K562 (cell line): ENCODE results near the gene SLC8A1. TPM values are rescaled to one million over a fixed set of nuclear protein-coding genes. Genes with fewer than 3 reads are reported as not detected.
A peak's percentile ranks its signal among the peaks of the same experiment; 100 is the strongest.

Source experiments
- ATAC-seq: fragments of 200-7000 bp; cut with Tn5 transposase; 3 replicates; pipeline ENCODE4 v1.9.1; 2020; ENCODE audit warnings: moderate library complexity
- BruUV-seq: library from RNA; stranded (reverse); fragments of 400-500 nt; replicated peaks from 2 replicates; lab custom pipeline; 2021; lab: Mats Ljungman, UMichigan
- CTCF ChIA-PET: fragments of 300-600 bp; formaldehyde crosslinking; extraction: SDS; loops from one replicate; lab custom pipeline; 2021; ENCODE audit warnings: low intra/inter-chr PET ratio; lab: Yijun Ruan, JAX
- POLR2A ChIA-PET: fragments of 300-600, 350-650 bp; sonication (Branson Sonifier 250); formaldehyde crosslinking; extraction: SDS; loops from one replicate; lab custom pipeline; 2021; ENCODE audit warnings: antibody characterized with exemption, inconsistent platforms; lab: Yijun Ruan, JAX
- DNase-seq, 4 experiments: peaks; one replicate each; pipeline versions ENCODE4 v3.0.0 to v3.0.0-alpha.2; 2011 to 2018; ENCODE audit warnings: low spot score in 3 of 4, mixed read lengths in 3 of 4; ENCODE audit errors: extremely low read depth in 1 of 4
- FAIRE-seq: peaks from 2 replicates; lab custom pipeline; 2011; peaks lifted over from hg19 to GRCh38; lab: Jason Lieb, UNC
- H2AFZ ChIP-seq: 2 replicates; pipeline ENCODE4 v1.6.0; 2011; ENCODE audit warnings: low read depth, low read length, control low read depth, inconsistent platforms
- H3K27ac ChIP-seq: fragments of 200-600 bp; 3 replicates; pipeline ENCODE4 v1.8.0; 2011; ENCODE audit warnings: low read depth, mild to moderate bottlenecking, control low read depth, inconsistent platforms, low read length, moderate library complexity, mixed read lengths; ENCODE audit errors: extremely low read depth
- H3K27me3 ChIP-seq, 2 experiments: fragments of 300-600 bp in 1 of 2; 2 replicates in 1 of 2; 3 replicates in 1 of 2; pipeline versions ENCODE4 v1.6.0 to v1.8.0; 2011; ENCODE audit warnings: inconsistent platforms in 2 of 2, low read length in 2 of 2, mild to moderate bottlenecking in 1 of 2, mixed read lengths in 1 of 2, moderate library complexity in 1 of 2; ENCODE audit not compliant: control insufficient read depth in 2 of 2, insufficient read depth in 2 of 2
- H3K36me3 ChIP-seq: fragments of 300-600 bp; 3 replicates; pipeline ENCODE4 v1.8.0; 2011; ENCODE audit warnings: mild to moderate bottlenecking, low read length, inconsistent platforms; ENCODE audit not compliant: control insufficient read depth, insufficient read depth
- H3K4me1 ChIP-seq, 2 experiments: fragments of 200-600 bp in 1 of 2; replicated peaks in 1 of 2; 2 replicates in 1 of 2; 3 replicates in 1 of 2; pipeline versions ENCODE4 v1.5.1 to v1.8.0; 2011; ENCODE audit warnings: inconsistent platforms in 2 of 2, low read length in 2 of 2, mild to moderate bottlenecking in 1 of 2, mixed read lengths in 1 of 2, moderate library complexity in 1 of 2; ENCODE audit not compliant: control insufficient read depth in 2 of 2, insufficient read depth in 2 of 2
- H3K4me2 ChIP-seq: 2 replicates; pipeline ENCODE4 v1.6.1; 2011; ENCODE audit warnings: low read length, control low read depth, inconsistent platforms, mixed read lengths; ENCODE audit not compliant: insufficient read depth
- H3K4me3 ChIP-seq: fragments of 200-600 bp; sonication (generic), shearing (Covaris generic); 2 replicates; pipeline ENCODE4 v1.5.1; 2016; ENCODE audit warnings: control low read depth, inconsistent platforms
- H3K79me2 ChIP-seq: fragments of 200-600 bp; 3 replicates; pipeline ENCODE4 v1.8.0; 2011; ENCODE audit warnings: low read length, inconsistent platforms; ENCODE audit not compliant: control insufficient read depth, insufficient read depth
- H3K9ac ChIP-seq, 2 experiments: 2 replicates each; pipeline versions ENCODE4 v1.6.0 to v1.6.1; 2011; ENCODE audit warnings: low read depth in 2 of 2, low read length in 2 of 2, control low read depth in 1 of 2, inconsistent platforms in 1 of 2, mild to moderate bottlenecking in 1 of 2, mixed read lengths in 1 of 2; ENCODE audit not compliant: insufficient read depth in 1 of 2
- H3K9me1 ChIP-seq: one replicate; pipeline ENCODE4 v1.6.0; 2011; ENCODE audit warnings: inconsistent platforms, mild to moderate bottlenecking, low read length, moderate library complexity; ENCODE audit not compliant: control insufficient read depth, insufficient read depth
- H3K9me3 ChIP-seq: replicated peaks from 2 replicates; pipeline ENCODE4 v1.5.1; 2011; ENCODE audit warnings: low read depth, low read length, inconsistent platforms; ENCODE audit not compliant: control insufficient read depth, insufficient read depth
- H4K20me1 ChIP-seq: replicated peaks from 2 replicates; pipeline ENCODE4 v1.6.1; 2011; ENCODE audit warnings: low read length, inconsistent platforms, mixed read lengths; ENCODE audit not compliant: control insufficient read depth, insufficient read depth
- DMBX1 ChIP-seq: fragments of 250-450 bp; sonication (Bioruptor Pico); IDR thresholded peaks from 2 replicates; pipeline ENCODE4 v1.8.0; 2022; ENCODE audit warnings: inconsistent platforms, mild to moderate bottlenecking, moderate library complexity, borderline replicate concordance
- MAFF ChIP-seq: IDR thresholded peaks from 2 replicates; pipeline ENCODE4 v1.6.1; 2012; ENCODE audit warnings: low read length, improper control_type of control experiment
- MAFG ChIP-seq: fragments of 450-650 bp; conservative IDR thresholded peaks from 2 replicates; pipeline ENCODE4 v1.6.1; 2016; ENCODE audit warnings: missing genetic modification characterization, missing compliant biosample characterization
- MAFK ChIP-seq: IDR thresholded peaks from 2 replicates; pipeline ENCODE4 v1.6.1; 2011; ENCODE audit warnings: low read length, improper control_type of control experiment
- MIER1 ChIP-seq: fragments of 450-650 bp; IDR thresholded peaks from 2 replicates; pipeline ENCODE4 v1.6.1; 2016; ENCODE audit warnings: antibody characterized with exemption, mild to moderate bottlenecking, low read depth
- NELFE ChIP-seq: IDR thresholded peaks from 2 replicates; pipeline ENCODE4 v1.6.1; 2011; ENCODE audit warnings: mild to moderate bottlenecking; ENCODE audit not compliant: insufficient read depth, insufficient read length
- NONO ChIP-seq, 2 experiments: fragments of 200-400 bp in 1 of 2; fragments of 450-650 bp in 1 of 2; formaldehyde crosslinking in 1 of 2; IDR thresholded peaks; 2 replicates each; pipeline ENCODE4 v1.6.1; 2017; ENCODE audit warnings: low read depth in 2 of 2, mild to moderate bottlenecking in 2 of 2, moderate library complexity in 2 of 2, low read length in 1 of 2
- OTX1 ChIP-seq: fragments of 450-650 bp; formaldehyde crosslinking; IDR thresholded peaks from 2 replicates; pipeline ENCODE4 v1.4.0; 2022; ENCODE audit warnings: mild to moderate bottlenecking
- SMAD1 ChIP-seq: fragments of 150-350 bp; IDR thresholded peaks from 2 replicates; pipeline ENCODE4 v1.6.1; 2014; ENCODE audit warnings: low read length, low read depth; ENCODE audit not compliant: partially characterized antibody
- ZNF140 ChIP-seq: fragments of 250-450 bp; sonication (Bioruptor Pico); IDR thresholded peaks from 2 replicates; pipeline ENCODE4 v1.8.0; 2021; ENCODE audit warnings: moderate library complexity, mild to moderate bottlenecking, inconsistent platforms
- ZNF316 ChIP-seq: fragments of 450-650 bp; IDR thresholded peaks from 2 replicates; pipeline ENCODE4 v1.6.1; 2016
- ZNF518B ChIP-seq: fragments of 250-450 bp; sonication (Bioruptor Pico); IDR thresholded peaks from 2 replicates; pipeline ENCODE4 v1.5.0; 2021; ENCODE audit warnings: mild to moderate bottlenecking, moderate library complexity
- ZNF668 ChIP-seq: fragments of 250-450 bp; sonication (Bioruptor Pico); IDR thresholded peaks from 2 replicates; pipeline ENCODE4 v1.8.0; 2022; ENCODE audit warnings: mild to moderate bottlenecking, inconsistent platforms
- WGBS: fragments of 100-300 bp; shearing (Covaris generic); methylation state at CpG from one replicate; pipeline ENCODE4 v1.1.6; 2016; ENCODE audit warnings: low coverage, mixed read lengths; ENCODE audit not compliant: insufficient coverage; ENCODE audit errors: missing lambda C conversion rate; 5-methylcytosine and 5-hydroxymethylcytosine counted together
- in situ Hi-C: fragments of 300-500 bp; cut with MboI; formaldehyde crosslinking; loops from 4 replicates; pipeline ENCODE4 v1.15.0; 2018; ENCODE audit warnings: inconsistent platforms, mixed read lengths
- intact Hi-C: fragments of 100-400 bp; cut with micrococcal nuclease; formaldehyde crosslinking; loops from 2 replicates; pipeline ENCODE4 v1.14.2; 2022
- polyA plus RNA-seq, 8 experiments: library from polyadenylated mRNA; depleted of rRNA in 4 of 8; stranded (reverse) in 5 of 8; unstranded in 3 of 8; fragments of >200 nt; fragmentation: Nextera tagmentation in 2 of 8; fragmentation: Illumina TruSeq in 1 of 8; extraction: Ambion mirVana in 2 of 8; extraction: Trizol in 1 of 8; gene quantifications; 2 replicates each; pipeline versions ENCODE4 v1.2.1 to v1.2.3, GENCODE V29; 2011 to 2014; ENCODE audit warnings: inconsistent platforms in 1 of 8, missing spikeins in 1 of 8
- total RNA-seq, 7 experiments: library from RNA; depleted of rRNA in 6 of 7; stranded (reverse); fragments of >200 nt in 6 of 7; fragmentation: Illumina TruSeq in 2 of 7; extraction: Trizol in 2 of 7; gene quantifications; 2 replicates each; pipeline versions ENCODE4 v1.2.1 to v1.2.3, GENCODE V29; 2011 to 2021; ENCODE audit warnings: low replicate concordance in 1 of 7

The SLC8A1 gene
- total and polyA plus RNA-seq, 9 of the 15 experiments (the other 6 are each of a cell fraction or from before 2014, with no cell fraction given): not detected

DNA sequence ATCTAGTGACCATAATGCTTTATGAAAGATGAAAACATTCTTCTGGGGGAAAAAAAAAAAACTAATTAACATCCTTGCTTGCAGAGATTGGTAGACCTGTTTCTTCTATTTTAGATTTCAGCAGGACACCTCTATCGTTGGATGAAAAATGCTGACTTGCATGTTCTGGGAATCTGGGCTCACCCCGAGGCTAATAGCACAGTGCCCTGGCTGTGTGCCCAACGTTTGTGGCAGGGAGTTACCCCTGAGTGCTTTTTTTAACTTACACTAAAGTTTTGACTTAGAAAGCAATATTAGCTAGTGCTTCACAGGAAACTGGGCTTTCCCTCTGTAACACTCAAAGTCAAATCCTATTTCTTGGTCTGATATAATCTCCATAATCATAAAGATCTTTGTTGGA, 233.2 kb downstream of the SLC8A1 start:
- Histone ChIP-seq H3K9me3 (no peaks in the 10 kb centered on the region), H3K9me1 (no peaks in the 10 kb centered on the region), H3K79me2 (no peaks in the 10 kb centered on the region), H3K27ac (no peak overlapping the region), H4K20me1 (no peaks in the 10 kb centered on the region), H3K9ac (no peak overlapping the region), H3K4me1 (no peaks in the 10 kb centered on the region), H3K27me3 (no peaks in the 10 kb centered on the region), H3K4me2 (no peak overlapping the region), H2AFZ (no peak overlapping the region), H3K4me3 (no peak overlapping the region), H3K36me3 (no peaks in the 10 kb centered on the region)
- intact Hi-C loops (no loop called here), in situ Hi-C loops (no loop called here)
- no TSS peak for BruUV-seq
- 0% methylated on average over 3 of the region's 3 CpGs for WGBS
- ChIA-PET POLR2A (no interaction called here), CTCF (no interaction called here)
- DNase-seq: no peak
- ATAC-seq: no peak
- peak; percentile 30; the same call in 1 of the 2 replicates for TF ChIP-seq MAFF
- 0 out of 2 replicates have a peak, but pooled peaks have one; percentile 52 for TF ChIP-seq ZNF316
- TF ChIP-seq NELFE: no peak
- peak; percentile 51; the same call in 1 of the 2 replicates for TF ChIP-seq MAFG (tag)
- no peak for TF ChIP-seq MIER1
- peak; percentile 29; the same call in 1 of the 2 replicates for TF ChIP-seq MAFK
- FAIRE-seq: no peak

- Histone ChIP-seq H2AFZ (no peak overlapping the region), H3K9me3 (no peaks in the 10 kb centered on the region), H3K79me2 (no peaks in the 10 kb centered on the region), H3K27me3 (no peaks in the 10 kb centered on the region), H3K4me1 (no peaks in the 10 kb centered on the region), H3K4me2 (no peak overlapping the region), H3K4me3 (no peak overlapping the region), H3K27ac (no peak overlapping the region), H4K20me1 (no peaks in the 10 kb centered on the region), H3K9me1 (no peaks in the 10 kb centered on the region), H3K36me3 (no peaks in the 10 kb centered on the region), H3K9ac (no peak overlapping the region)
- ChIA-PET CTCF (no interaction called here), POLR2A (no interaction called here)
- in situ Hi-C loops (no loop called here), intact Hi-C loops (no loop called here)
- no TSS peak for BruUV-seq
- ATAC-seq: no peak
- no peak for DNase-seq
- no peak for FAIRE-seq
- 0% methylated on average over 3 of the region's 3 CpGs for WGBS
- TF ChIP-seq NONO (IDR thresholded peaks at IDR 0.05; ENCODE audit: low read depth in 2 of 2, low read length in 1 of 2) (no peak), DMBX1 (CRISPR knock-in tag) (no peak), OTX1 (no peak), ZNF668 (no peak), ZNF518B (CRISPR knock-in tag) (no peak), ZNF140 (CRISPR knock-in tag) (no peak), SMAD1 (no peak)
Measured at GRCh38 chr2:40213619-40214018, 238.3 kb downstream of the SLC8A1 start.
